AG04449 (cell line): ENCODE measurements around the gene MARS1.

Experiments used
- CTCF ChIA-PET: fragments of 350-600 bp; formaldehyde crosslinking; extraction: SDS; loops from one replicate; lab custom pipeline; 2021; ENCODE audit warnings: antibody characterized with exemption; lab: Yijun Ruan, JAX
- POLR2A ChIA-PET: fragments of 400-600, 350-600 bp; formaldehyde crosslinking; extraction: SDS; loops from one replicate; lab custom pipeline; 2020; ENCODE audit warnings: antibody characterized with exemption, inconsistent platforms; lab: Yijun Ruan, JAX
- DNase-seq: peaks from one replicate; pipeline ENCODE4 v3.0.0-alpha.2; 2010; ENCODE audit warnings: low read depth, low spot score
- H3K4me3 ChIP-seq: 2 replicates; pipeline ENCODE4 v1.5.1; 2011; ENCODE audit warnings: low read depth, mild to moderate bottlenecking, control low read depth, low read length
- TF ChIP-seq, protein P1 (sequence below): IDR thresholded peaks from one replicate; pipeline ENCODE4 v1.5.1; 2011; ENCODE audit warnings: mild to moderate bottlenecking, moderate library complexity, low read length, control low read depth, inconsistent platforms; ENCODE audit not compliant: insufficient read depth; ENCODE audit errors: missing control alignments

Gene MARS1

GRCh38 chr12:57472391-57472790, 15.5 kb upstream of the MARS1 start:
- DNase-seq = no peak
- H3K4me3 ChIP-seq = no peak overlapping the region
- ChIA-PET POLR2A (interaction anchor here (1.9 kb wide), 1 partner anchor 9 kb away, joined by 4 read pairs; no protein-coding TSS in a partner anchor), CTCF (interaction anchor here (0.9 to 20.7 kb wide), 3 partner anchors 10 to 229 kb away, joined by 3 to 321 read pairs (median 7); partner anchors contain the start of gene GLI1)
- TF ChIP-seq, protein P1, sequence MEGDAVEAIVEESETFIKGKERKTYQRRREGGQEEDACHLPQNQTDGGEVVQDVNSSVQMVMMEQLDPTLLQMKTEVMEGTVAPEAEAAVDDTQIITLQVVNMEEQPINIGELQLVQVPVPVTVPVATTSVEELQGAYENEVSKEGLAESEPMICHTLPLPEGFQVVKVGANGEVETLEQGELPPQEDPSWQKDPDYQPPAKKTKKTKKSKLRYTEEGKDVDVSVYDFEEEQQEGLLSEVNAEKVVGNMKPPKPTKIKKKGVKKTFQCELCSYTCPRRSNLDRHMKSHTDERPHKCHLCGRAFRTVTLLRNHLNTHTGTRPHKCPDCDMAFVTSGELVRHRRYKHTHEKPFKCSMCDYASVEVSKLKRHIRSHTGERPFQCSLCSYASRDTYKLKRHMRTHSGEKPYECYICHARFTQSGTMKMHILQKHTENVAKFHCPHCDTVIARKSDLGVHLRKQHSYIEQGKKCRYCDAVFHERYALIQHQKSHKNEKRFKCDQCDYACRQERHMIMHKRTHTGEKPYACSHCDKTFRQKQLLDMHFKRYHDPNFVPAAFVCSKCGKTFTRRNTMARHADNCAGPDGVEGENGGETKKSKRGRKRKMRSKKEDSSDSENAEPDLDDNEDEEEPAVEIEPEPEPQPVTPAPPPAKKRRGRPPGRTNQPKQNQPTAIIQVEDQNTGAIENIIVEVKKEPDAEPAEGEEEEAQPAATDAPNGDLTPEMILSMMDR = no peak

- no peak overlapping the region for H3K4me3 ChIP-seq
- ChIA-PET CTCF (interaction anchor here (2.1 to 20.7 kb wide), 2 partner anchors 12 to 19 kb away, joined by 7 to 321 read pairs; partner anchors contain the start of genes GLI1 and INHBE), POLR2A (no interaction called here)
- DNase-seq = no peak
- TF ChIP-seq, protein P1 = no peak
These were observed 14.5 kb upstream of the MARS1 start for GRCh38 chr12:57473392-57473791.

GRCh38 chr12:57473886-57474285, 14.0 kb upstream of the MARS1 start:
- no peak for DNase-seq
- no peak overlapping the region for H3K4me3 ChIP-seq
- ChIA-PET CTCF (interaction anchor here (2.1 to 20.7 kb wide), 2 partner anchors 12 to 19 kb away, joined by 7 to 321 read pairs; partner anchors contain the start of genes GLI1 and INHBE), POLR2A (no interaction called here)
- TF ChIP-seq, protein P1 = no peak

DNA sequence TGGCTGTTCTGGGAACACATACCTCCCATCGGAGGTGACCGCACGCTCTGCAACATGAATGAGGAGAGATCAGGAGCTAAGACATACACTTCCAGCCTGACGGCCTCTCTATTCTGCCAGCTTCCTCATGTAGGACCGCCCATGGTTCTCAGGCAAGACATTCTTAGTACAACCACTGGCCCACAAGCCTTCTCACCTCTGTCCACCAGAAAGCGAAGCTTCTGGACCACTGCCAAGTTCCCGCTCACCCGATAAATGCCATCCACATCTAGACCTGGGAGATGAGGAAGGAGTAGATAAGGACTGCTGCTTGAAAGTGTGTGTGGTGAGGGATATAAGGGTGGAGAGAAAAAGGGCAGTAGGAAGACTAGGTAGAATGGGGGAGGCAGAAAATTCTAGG, 13.4 kb upstream of the MARS1 start:
- no peak for DNase-seq
- CTCF ChIA-PET = interaction anchor here (2.1 to 20.7 kb wide), 2 partner anchors 13 to 20 kb away, joined by 7 to 321 read pairs; partner anchors contain the start of genes GLI1 and INHBE
- no peak overlapping the region for H3K4me3 ChIP-seq
- TF ChIP-seq, protein P1 = no peak
- POLR2A ChIA-PET = no interaction called here

DNA sequence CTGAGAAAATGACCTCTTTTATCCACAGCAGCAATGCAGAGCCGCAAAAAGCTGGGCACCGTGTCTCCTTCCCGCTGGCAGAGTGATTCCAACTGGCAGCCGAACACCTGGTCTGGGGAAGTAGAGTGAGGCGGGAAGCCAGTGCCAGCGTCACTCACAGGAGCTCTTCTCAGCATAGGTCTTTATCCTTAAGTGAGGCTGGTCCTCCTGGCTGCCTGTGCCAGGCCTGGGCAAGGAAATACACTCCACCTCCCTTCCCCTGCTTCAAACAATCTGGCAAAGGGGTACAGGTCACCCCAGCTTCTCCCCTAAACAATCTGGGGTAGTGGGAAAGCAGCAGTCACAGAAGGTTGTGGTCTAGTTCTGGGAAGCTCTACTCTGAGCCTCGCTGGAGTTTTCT, 13.0 kb upstream of the MARS1 start:
- ChIA-PET POLR2A (interaction anchor here (0.9 to 1.2 kb wide), 2 partner anchors 12 to 45 kb away, joined by 3 read pairs; partner anchors contain the start of gene DDIT3), CTCF (interaction anchor here (0.9 to 20.7 kb wide), 4 partner anchors 12 to 20 kb away, joined by 3 to 321 read pairs (median 6); partner anchors contain the start of genes GLI1 and INHBE)

More for the DNA sequence above, 13.0 kb upstream of the MARS1 start:
- TF ChIP-seq, protein P1 = no peak
- no peak overlapping the region for H3K4me3 ChIP-seq
- DNase-seq = no peak
